SH-SY5Y (cell line): ENCODE data around the gene CREB1.

Experiments
- GATA2 ChIP-seq: IDR thresholded peaks from 2 replicates; pipeline ENCODE4 v1.6.1; 2011; ENCODE audit warnings: mild to moderate bottlenecking, low read depth, low read length
- GATA3 ChIP-seq: IDR thresholded peaks from 2 replicates; pipeline ENCODE4 v1.6.1; 2011; ENCODE audit warnings: low read depth, mild to moderate bottlenecking, low read length, moderate library complexity

GRCh38 chr2:207587305-207587704 lies 57.5 kb downstream of the CREB1 start:
- TF ChIP-seq GATA2 (no peak), GATA3 (no peak)
